IMR-90 (cell line): ENCODE results near the gene JMJD7. TPM values are rescaled to one million over a fixed set of nuclear protein-coding genes. Genes with fewer than 3 reads are reported as not detected.

Experiments
- ATAC-seq: fragments of 200-7000 bp; cut with Tn5 transposase; 2 replicates; pipeline ENCODE4 v1.9.1; 2020; ENCODE audit warnings: low read depth, mild to moderate bottlenecking, moderate library complexity
- BruUV-seq: library from RNA; stranded (reverse); fragments of 400-500 nt; replicated peaks from 2 replicates; lab custom pipeline; 2021; lab: Mats Ljungman, UMichigan
- CTCF ChIA-PET: fragments of 300-600 bp; formaldehyde crosslinking; extraction: SDS; loops from one replicate; lab custom pipeline; 2021; ENCODE audit warnings: antibody characterized with exemption; lab: Yijun Ruan, JAX
- POLR2A ChIA-PET: fragments of 300-600 bp; sonication (Branson Sonifier 250); formaldehyde crosslinking; loops from one replicate; lab custom pipeline; 2022; ENCODE audit warnings: antibody characterized with exemption; ENCODE audit not compliant: unreplicated experiment; lab: Charles Lee
- DNase-seq: peaks from one replicate; pipeline ENCODE4 v3.0.0; 2013
- H2AFZ ChIP-seq: replicated peaks from 2 replicates; pipeline ENCODE3; 2013; ENCODE audit warnings: low read length, mild to moderate bottlenecking; ENCODE audit not compliant: poor library complexity
- H2AK5ac ChIP-seq: 2 replicates; pipeline ENCODE4 v1.6.1; 2013; ENCODE audit warnings: low read depth, low read length, inconsistent platforms
- H2AK9ac ChIP-seq: replicated peaks from 2 replicates; pipeline ENCODE3; 2013; ENCODE audit warnings: mild to moderate bottlenecking, low read depth, low read length, moderate library complexity; ENCODE audit not compliant: poor library complexity
- H2BK120ac ChIP-seq: 2 replicates; pipeline ENCODE4 v1.6.1; 2013; ENCODE audit warnings: low read depth, low read length, inconsistent platforms
- H2BK15ac ChIP-seq: 3 replicates; pipeline ENCODE4 v1.6.1; 2013; ENCODE audit warnings: low read depth, low read length, inconsistent platforms
- H2BK20ac ChIP-seq: 2 replicates; pipeline ENCODE4 v1.6.1; 2013; ENCODE audit warnings: low read depth, mild to moderate bottlenecking, inconsistent platforms, low read length, moderate library complexity
- H2BK5ac ChIP-seq: 2 replicates; pipeline ENCODE4 v1.6.1; 2013; ENCODE audit warnings: mild to moderate bottlenecking, low read depth, low read length, inconsistent platforms; ENCODE audit not compliant: poor library complexity, severe bottlenecking
- H3K14ac ChIP-seq: replicated peaks from 2 replicates; pipeline ENCODE4 v1.6.1; 2013; ENCODE audit warnings: low read depth, low read length, inconsistent platforms
- H3K18ac ChIP-seq: 2 replicates; pipeline ENCODE4 v1.6.1; 2013; ENCODE audit warnings: low read depth, low read length, control low read depth
- H3K23ac ChIP-seq: 2 replicates; pipeline ENCODE4 v1.6.1; 2013; ENCODE audit warnings: low read depth, low read length, inconsistent platforms
- H3K27ac ChIP-seq: 2 replicates; pipeline ENCODE4 v1.5.1; 2013; ENCODE audit warnings: mild to moderate bottlenecking, control low read depth, low read length; ENCODE audit not compliant: insufficient read depth
- H3K27me3 ChIP-seq: 2 replicates; pipeline ENCODE4 v1.6.1; 2013; ENCODE audit warnings: low read length; ENCODE audit not compliant: control insufficient read depth, insufficient read depth
- H3K36me3 ChIP-seq: 2 replicates; pipeline ENCODE4 v1.6.1; 2013; ENCODE audit warnings: low read length, mixed read lengths; ENCODE audit not compliant: control insufficient read depth, insufficient read depth
- H3K4ac ChIP-seq: 2 replicates; pipeline ENCODE4 v1.6.1; 2013; ENCODE audit warnings: low read depth, low read length, inconsistent platforms
- H3K4me1 ChIP-seq: 2 replicates; pipeline ENCODE4 v1.6.1; 2013; ENCODE audit warnings: low read length, mixed read lengths; ENCODE audit not compliant: control insufficient read depth, insufficient read depth
- H3K4me2 ChIP-seq: 2 replicates; pipeline ENCODE4 v1.6.1; 2013; ENCODE audit warnings: low read depth, mild to moderate bottlenecking, control low read depth, low read length, moderate library complexity
- H3K4me3 ChIP-seq: 2 replicates; pipeline ENCODE4 v1.5.1; 2013; ENCODE audit warnings: low read depth, mild to moderate bottlenecking, control low read depth, low read length, moderate library complexity; ENCODE audit not compliant: insufficient read depth
- H3K56ac ChIP-seq: 2 replicates; pipeline ENCODE4 v1.6.1; 2013; ENCODE audit warnings: low read length, inconsistent platforms; ENCODE audit not compliant: insufficient read depth; ENCODE audit errors: extremely low read depth
- H3K79me1 ChIP-seq, 2 experiments: 2 replicates each; pipeline ENCODE4 v1.6.1; 2013; ENCODE audit warnings: low read length in 2 of 2, inconsistent platforms in 1 of 2, low read depth in 1 of 2
- H3K9ac ChIP-seq: 2 replicates; pipeline ENCODE4 v1.6.1; 2013; ENCODE audit warnings: low read depth, low read length, control low read depth
- H3K9me1 ChIP-seq: 2 replicates; pipeline ENCODE4 v1.6.1; 2013; ENCODE audit warnings: low read length, inconsistent platforms; ENCODE audit not compliant: insufficient read depth
- H3K9me3 ChIP-seq: 2 replicates; pipeline ENCODE4 v1.6.1; 2013; ENCODE audit warnings: low read length; ENCODE audit not compliant: control insufficient read depth, insufficient read depth
- H4K20me1 ChIP-seq: 2 replicates; pipeline ENCODE4 v1.6.1; 2013; ENCODE audit warnings: low read length, inconsistent platforms; ENCODE audit not compliant: insufficient read depth
- H4K5ac ChIP-seq: 2 replicates; pipeline ENCODE4 v1.6.1; 2013; ENCODE audit warnings: mild to moderate bottlenecking, low read depth, low read length, control low read depth
- H4K8ac ChIP-seq, 2 experiments: 2 replicates each; pipeline ENCODE4 v1.6.1; 2013; ENCODE audit warnings: low read depth in 2 of 2, low read length in 2 of 2, control low read depth in 1 of 2, inconsistent platforms in 1 of 2
- H4K91ac ChIP-seq: 2 replicates; pipeline ENCODE4 v1.6.1; 2013; ENCODE audit warnings: low read depth, low read length, inconsistent platforms; ENCODE audit not compliant: insufficient read depth
- BHLHE40 ChIP-seq: fragments of 150-350 bp; IDR thresholded peaks from 2 replicates; pipeline ENCODE4 v1.6.1; 2016; ENCODE audit warnings: mild to moderate bottlenecking, low read depth, low read length
- CEBPB ChIP-seq: IDR thresholded peaks from 2 replicates; pipeline ENCODE4 v1.6.1; 2012; ENCODE audit warnings: low read depth, low read length, improper control_type of control experiment
- CHD1 ChIP-seq: IDR thresholded peaks from 2 replicates; pipeline ENCODE4 v1.6.1; 2012; ENCODE audit warnings: low read depth, low read length, improper control_type of control experiment
- ELK1 ChIP-seq: fragments of 150-350 bp; IDR thresholded peaks from 2 replicates; pipeline ENCODE4 v1.6.1; 2016; ENCODE audit warnings: low read depth, mild to moderate bottlenecking, low read length, moderate library complexity, borderline replicate concordance
- FOS ChIP-seq: fragments of 150-350 bp; IDR thresholded peaks from 2 replicates; pipeline ENCODE4 v1.6.1; 2016; ENCODE audit warnings: low read depth, low read length
- MAFK ChIP-seq: IDR thresholded peaks from 2 replicates; pipeline ENCODE4 v1.6.1; 2012; ENCODE audit warnings: low read depth, low read length, improper control_type of control experiment
- MAZ ChIP-seq: IDR thresholded peaks from 2 replicates; pipeline ENCODE4 v1.6.1; 2012; ENCODE audit warnings: low read depth, mild to moderate bottlenecking, low read length, improper control_type of control experiment, moderate library complexity, borderline replicate concordance
- MXI1 ChIP-seq: IDR thresholded peaks from 2 replicates; pipeline ENCODE4 v1.6.1; 2012; ENCODE audit warnings: low read depth, mild to moderate bottlenecking, low read length, moderate library complexity, borderline replicate concordance
- RAD21 ChIP-seq: IDR thresholded peaks from 2 replicates; pipeline ENCODE4 v1.6.1; 2012; ENCODE audit warnings: low read length, improper control_type of control experiment
- SMC3 ChIP-seq: fragments of 150-350 bp; IDR thresholded peaks from 2 replicates; pipeline ENCODE4 v1.6.1; 2016; ENCODE audit warnings: low read depth, mild to moderate bottlenecking, antibody characterized with exemption, low read length, moderate library complexity
- WGBS, 2 experiments: methylation state at CpG; one replicate each; pipeline versions ENCODE4 v1.1.5 to v1.1.7; 2013; ENCODE audit warnings: missing lambda C conversion rate in 2 of 2; ENCODE audit not compliant: insufficient read length in 1 of 2; ENCODE audit errors: extremely low coverage in 2 of 2; 5-methylcytosine and 5-hydroxymethylcytosine counted together
- dilution Hi-C: fragments of 300-500 bp; cut with HindIII; formaldehyde crosslinking; loops from one replicate; pipeline ENCODE4 v1.14.3; 2018; ENCODE audit warnings: low sequenced_read_pairs; ENCODE audit not compliant: unreplicated experiment
- in situ Hi-C: fragments of 300-500 bp; cut with MboI; formaldehyde crosslinking; loops from 3 replicates; pipeline ENCODE4 v1.14.3; 2019; ENCODE audit warnings: low sequenced_read_pairs, inconsistent platforms, mixed read lengths
- intact Hi-C: fragments of 100-400 bp; cut with micrococcal nuclease; formaldehyde crosslinking; loops from 2 replicates; pipeline ENCODE4 v1.10.0; 2022
- polyA plus RNA-seq, 3 experiments: library from polyadenylated mRNA; depleted of rRNA; stranded (reverse); fragments of >200 nt; gene quantifications; 2 replicates each; pipeline ENCODE4 v1.2.3, GENCODE V29; 2012; ENCODE audit warnings: low replicate concordance in 1 of 3
- total RNA-seq: library from RNA; depleted of rRNA; stranded (reverse); fragments of >200 nt; gene quantifications from 2 replicates; pipeline ENCODE4 v1.2.3, GENCODE V29; 2012

Gene JMJD7
- total and polyA plus RNA-seq, 2 of the 4 experiments (the other 2 are of a cell fraction), result 5.0 to 6.3 TPM

- Histone ChIP-seq H2BK120ac (no peak overlapping the region), H3K4ac (no peak overlapping the region), H4K8ac (no peak overlapping the region), H4K5ac (no peak overlapping the region), H3K18ac (no peak overlapping the region), H3K9ac (no peak overlapping the region), H2BK15ac (no peak overlapping the region), H2AFZ (peak overlapping the region; percentile 28), H2AK9ac (no peak overlapping the region), H3K4me2 (no peak overlapping the region), H3K4me3 (no peak overlapping the region), H2BK5ac (no peak overlapping the region), H4K91ac (no peak overlapping the region), H4K20me1 (peaks cover 3% of the 10 kb centered on the region; the same call in 1 of the 2 replicates), H2AK5ac (peak overlapping the region; percentile 29; the same call in 1 of the 2 replicates), H3K4me1 (peaks cover 2% of the 10 kb centered on the region; the same call in 1 of the 2 replicates), H3K36me3 (no peaks in the 10 kb centered on the region), H3K14ac (no peak overlapping the region), H3K27me3 (peaks cover 12% of the 10 kb centered on the region; the same call in 1 of the 2 replicates), H2BK20ac (no peak overlapping the region), H3K56ac (no peak overlapping the region), H3K9me1 (0 out of 2 replicates have a peak, but pooled peaks cover 2% of the 10 kb centered on the region), H3K79me1 (no peaks in the 10 kb centered on the region), H3K27ac (no peak overlapping the region), H3K9me3 (no peaks in the 10 kb centered on the region), H3K23ac (no peak overlapping the region)
- intact Hi-C loops, result no loop called here
- BruUV-seq, result no TSS peak
- peak; percentile 93 for DNase-seq
- WGBS, 2 experiments, result 9% methylated on average over 5 of the region's 9 CpGs; no CpG with 5 or more reads in 1 of the 2 experiments
- in situ Hi-C loops, result no loop called here
- ChIA-PET CTCF (no interaction called here), POLR2A (no interaction called here)
- dilution Hi-C loops, result no loop called here
- TF ChIP-seq RAD21 (0 out of 2 replicates have a peak, but pooled peaks have one; percentile 5), CHD1 (no peak), MAZ (peak; percentile 6; the same call in 1 of the 2 replicates), CEBPB (peak; percentile 27; the same call in 1 of the 2 replicates), ELK1 (no peak), BHLHE40 (peak; percentile 24; the same call in 1 of the 2 replicates), FOS (peak; percentile 75), SMC3 (0 out of 2 replicates have a peak, but pooled peaks have one; percentile 22), MAFK (no peak), MXI1 (no peak)
- ATAC-seq, result peak; percentile 86
Observed at GRCh38 chr15:41870689-41871081, 42.8 kb downstream of the JMJD7 start.
